H1 (cell line): ENCODE data around the gene ATXN7L3. TPM values are rescaled to one million over a fixed set of nuclear protein-coding genes. Genes with fewer than 3 reads are reported as not detected.

Experiments used
- CTCF ChIA-PET: fragments of 300-600 bp; sonication (Branson Sonifier 250); formaldehyde crosslinking; loops from one replicate; lab custom pipeline; 2021; ENCODE audit not compliant: partially characterized antibody; lab: Charles Lee
- POLR2A ChIA-PET: fragments of 300-600 bp; sonication (Branson Sonifier 250); formaldehyde crosslinking; loops from one replicate; lab custom pipeline; 2021; ENCODE audit warnings: inconsistent platforms; ENCODE audit not compliant: partially characterized antibody; lab: Charles Lee
- DNase-seq, 2 experiments: peaks; one replicate each; pipeline versions ENCODE4 v3.0.0 to v3.0.0-alpha.2; 2010 to 2022; ENCODE audit warnings: low spot score in 2 of 2, low read depth in 1 of 2, mixed read lengths in 1 of 2
- FAIRE-seq: peaks from 2 replicates; lab custom pipeline; 2011; peaks lifted over from hg19 to GRCh38; lab: Jason Lieb, UNC
- H2AFZ ChIP-seq: 2 replicates; pipeline ENCODE4 v1.8.1; 2012; ENCODE audit warnings: low read length, inconsistent platforms
- H2AK5ac ChIP-seq: 2 replicates; pipeline ENCODE4 v1.6.1; 2013; ENCODE audit warnings: low read depth, low read length
- H2BK120ac ChIP-seq: replicated peaks from 2 replicates; pipeline ENCODE3; 2013; ENCODE audit warnings: low read depth, low read length, inconsistent platforms
- H2BK12ac ChIP-seq: 2 replicates; pipeline ENCODE4 v1.6.1; 2013; ENCODE audit warnings: low read depth, low read length
- H2BK15ac ChIP-seq: 2 replicates; pipeline ENCODE4 v1.6.1; 2013; ENCODE audit warnings: low read length
- H2BK20ac ChIP-seq: 2 replicates; pipeline ENCODE4 v1.6.1; 2013; ENCODE audit warnings: low read length
- H2BK5ac ChIP-seq: 2 replicates; pipeline ENCODE4 v1.6.1; 2013; ENCODE audit warnings: low read depth, low read length
- H3K14ac ChIP-seq: 2 replicates; pipeline ENCODE4 v1.6.1; 2013; ENCODE audit warnings: inconsistent platforms; ENCODE audit not compliant: insufficient read length
- H3K18ac ChIP-seq: 2 replicates; pipeline ENCODE4 v1.6.1; 2013; ENCODE audit warnings: low read length; ENCODE audit errors: extremely low read depth
- H3K23ac ChIP-seq: 2 replicates; pipeline ENCODE4 v1.6.1; 2013; ENCODE audit warnings: inconsistent platforms; ENCODE audit not compliant: insufficient read length
- H3K23me2 ChIP-seq: 2 replicates; pipeline ENCODE4 v1.6.1; 2013; ENCODE audit warnings: low read depth, low read length
- H3K27ac ChIP-seq: 2 replicates; pipeline ENCODE4 v1.6.1; 2011; ENCODE audit warnings: low read depth, low read length, inconsistent platforms
- H3K27me3 ChIP-seq, 4 experiments: replicated peaks in 1 of 4; 1 replicate in 1 of 4; 2 replicates in 3 of 4; pipeline versions ENCODE4 v1.6.1 to v1.8.1; 2011 to 2013; ENCODE audit warnings: low read length in 3 of 4, mild to moderate bottlenecking in 3 of 4, inconsistent platforms in 2 of 4, mixed read lengths in 2 of 4, moderate library complexity in 1 of 4; ENCODE audit not compliant: control insufficient read depth in 3 of 4, insufficient read depth in 3 of 4; ENCODE audit errors: extremely low read depth in 1 of 4
- H3K36me3 ChIP-seq, 4 experiments: 2 replicates each; pipeline versions ENCODE4 v1.6.1 to v1.8.1; 2011 to 2013; ENCODE audit warnings: mild to moderate bottlenecking in 4 of 4, low read length in 3 of 4, moderate library complexity in 2 of 4, control low read depth in 1 of 4, inconsistent platforms in 1 of 4; ENCODE audit not compliant: insufficient read depth in 4 of 4, control insufficient read depth in 2 of 4
- H3K4ac ChIP-seq: replicated peaks from 2 replicates; pipeline ENCODE3; 2013; ENCODE audit warnings: low read length, low read depth, mixed read lengths, inconsistent platforms; ENCODE audit not compliant: insufficient read length
- H3K4me1 ChIP-seq, 4 experiments: replicated peaks in 1 of 4; 1 replicate in 1 of 4; 2 replicates in 3 of 4; pipeline versions ENCODE4 v1.6.1 to v1.8.1; 2011 to 2013; ENCODE audit warnings: low read length in 3 of 4, inconsistent platforms in 2 of 4, mixed read lengths in 1 of 4; ENCODE audit not compliant: insufficient read depth in 4 of 4, control insufficient read depth in 3 of 4
- H3K4me2 ChIP-seq, 2 experiments: 2 replicates each; pipeline versions ENCODE4 v1.6.1 to v1.8.1; 2011 to 2013; ENCODE audit warnings: low read depth in 2 of 2, low read length in 2 of 2, control low read depth in 1 of 2, inconsistent platforms in 1 of 2, mild to moderate bottlenecking in 1 of 2; ENCODE audit not compliant: insufficient read depth in 1 of 2
- H3K4me3 ChIP-seq, 4 experiments: fragments of 200-600, 300-600 bp in 1 of 4; sonication (generic), shearing (Covaris generic), sonication (Bioruptor Twin) in 1 of 4; 2 replicates each; pipeline versions ENCODE4 v1.5.1 to v1.8.1; 2011 to 2016; ENCODE audit warnings: low read length in 4 of 4, low read depth in 3 of 4, control low read depth in 2 of 4, inconsistent platforms in 2 of 4, mild to moderate bottlenecking in 2 of 4, mixed read lengths in 1 of 4, moderate library complexity in 1 of 4; ENCODE audit not compliant: insufficient read depth in 2 of 4; ENCODE audit errors: extremely low read depth in 1 of 4
- H3K56ac ChIP-seq: replicated peaks from 2 replicates; pipeline ENCODE3; 2013; ENCODE audit warnings: low read depth, mild to moderate bottlenecking, mixed read lengths, low read length, inconsistent platforms; ENCODE audit not compliant: insufficient read length
- H3K79me1 ChIP-seq: 2 replicates; pipeline ENCODE4 v1.6.1; 2013; ENCODE audit warnings: low read depth, low read length, control low read depth
- H3K79me2 ChIP-seq, 2 experiments: 2 replicates each; pipeline versions ENCODE4 v1.6.1 to v1.8.1; 2012 to 2013; ENCODE audit warnings: low read length in 2 of 2, mild to moderate bottlenecking in 2 of 2, inconsistent platforms in 1 of 2; ENCODE audit not compliant: insufficient read depth in 2 of 2, control insufficient read depth in 1 of 2
- H3K9ac ChIP-seq, 4 experiments: replicated peaks in 1 of 4; 1 replicate in 1 of 4; 2 replicates in 3 of 4; pipeline versions ENCODE4 v1.6.1 to v1.8.1; 2011 to 2013; ENCODE audit warnings: low read depth in 3 of 4, low read length in 3 of 4, control low read depth in 2 of 4, mild to moderate bottlenecking in 2 of 4, moderate library complexity in 2 of 4, inconsistent platforms in 1 of 4; ENCODE audit errors: extremely low read depth in 1 of 4
- H3K9me3 ChIP-seq, 2 experiments: 2 replicates each; pipeline versions ENCODE4 v1.6.1 to v1.8.1; 2012 to 2013; ENCODE audit warnings: mild to moderate bottlenecking in 2 of 2, moderate library complexity in 2 of 2, control low read depth in 1 of 2, inconsistent platforms in 1 of 2, low read depth in 1 of 2, low read length in 1 of 2, mixed read lengths in 1 of 2; ENCODE audit not compliant: insufficient read depth in 2 of 2
- H4K20me1 ChIP-seq, 2 experiments: replicated peaks in 1 of 2; 2 replicates each; pipeline versions ENCODE3 to v1.8.1; 2011 to 2013; ENCODE audit warnings: inconsistent platforms in 2 of 2, low read length in 2 of 2, mild to moderate bottlenecking in 1 of 2; ENCODE audit not compliant: insufficient read depth in 2 of 2, control insufficient read depth in 1 of 2
- H4K5ac ChIP-seq: 2 replicates; pipeline ENCODE4 v1.6.1; 2013; ENCODE audit warnings: low read length, low read depth, mixed read lengths, inconsistent platforms; ENCODE audit not compliant: insufficient read length
- H4K8ac ChIP-seq: 2 replicates; pipeline ENCODE4 v1.8.0; 2013; ENCODE audit warnings: mild to moderate bottlenecking, moderate library complexity, low read length, inconsistent platforms; ENCODE audit not compliant: insufficient read depth; ENCODE audit errors: extremely low read depth
- H4K91ac ChIP-seq: replicated peaks from 2 replicates; pipeline ENCODE3; 2013; ENCODE audit warnings: low read length, mixed read lengths, inconsistent platforms; ENCODE audit not compliant: insufficient read length
- CHD1 ChIP-seq: IDR thresholded peaks from 2 replicates; pipeline ENCODE4 v1.6.1; 2012; ENCODE audit warnings: low read depth, low read length, improper control_type of control experiment
- JUN ChIP-seq: IDR thresholded peaks from 2 replicates; pipeline ENCODE4 v1.6.1; 2011; ENCODE audit warnings: low read depth, mild to moderate bottlenecking, improper control_type of control experiment, low read length
- POLR2AphosphoS5 ChIP-seq: IDR thresholded peaks from 2 replicates; pipeline ENCODE4 v1.6.1; 2011; ENCODE audit warnings: low read depth, low read length
- WGBS, 2 experiments: shearing (Covaris generic) in 1 of 2; methylation state at CpG; one replicate each; pipeline versions ENCODE4 v1.1.6 to v1.1.7; 2013 to 2015; ENCODE audit warnings: low lambda C conversion rate in 2 of 2, mixed read lengths in 2 of 2, inconsistent platforms in 1 of 2, low coverage in 1 of 2, missing lambda C conversion rate in 1 of 2; ENCODE audit not compliant: insufficient replicate concordance in 2 of 2, insufficient coverage in 1 of 2, insufficient read length in 1 of 2; ENCODE audit errors: extremely low coverage in 1 of 2, missing lambda C conversion rate in 1 of 2; 5-methylcytosine and 5-hydroxymethylcytosine counted together
- polyA plus RNA-seq, 7 experiments: library from polyadenylated mRNA; depleted of rRNA in 3 of 7; stranded (reverse) in 5 of 7; unstranded in 2 of 7; fragments of >200 nt in 5 of 7; fragments of 200-250 nt in 2 of 7; gene quantifications; 1 replicate in 5 of 7; 2 replicates in 1 of 7; 4 replicates in 1 of 7; pipeline versions ENCODE4 v1.2.1 to v1.2.3, GENCODE V29; 2011 to 2013; ENCODE audit warnings: missing spikeins in 2 of 7, mixed read lengths in 2 of 7
- total RNA-seq: library from RNA; stranded (reverse); fragmentation: NEBNext Ultra II Directional; extraction: Animal tissue kit (Norgen Biotek cat#: 25700); gene quantifications from 2 replicates; pipeline ENCODE4 v1.2.1, GENCODE V29; 2021

Gene ATXN7L3
- total and polyA plus RNA-seq, 2 of the 8 experiments (the other 6 are each of a cell fraction or from before 2014, with no cell fraction given) = 53.7 to 103 TPM

DNA sequence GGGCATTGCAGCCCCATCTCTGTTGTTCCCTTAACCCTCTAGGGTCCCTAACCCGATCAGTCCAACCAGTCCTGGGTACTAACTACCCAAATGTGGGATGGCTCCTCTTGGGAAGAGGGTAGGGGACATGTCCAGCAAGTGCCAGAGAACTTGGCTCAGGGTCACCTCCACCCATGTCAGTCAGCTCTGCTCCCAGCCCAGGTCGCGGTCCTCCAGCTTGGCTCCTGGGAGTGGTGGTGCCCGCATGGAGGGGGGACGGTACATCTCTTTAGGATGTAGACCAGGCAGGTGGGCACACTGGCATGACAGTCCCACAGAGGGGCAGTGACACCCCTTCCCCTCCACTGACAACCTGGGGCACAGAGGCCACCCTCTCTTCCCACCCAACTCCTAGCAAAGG is 6.9 kb downstream of the ATXN7L3 start:
- H3K36me3 ChIP-seq = peaks cover 24 to 45% (median 32%) of the 10 kb centered on the region in 4 experiments
- POLR2A ChIA-PET = interaction anchor here (1.0 to 4.4 kb wide), 10 partner anchors 8 to 162 kb away, joined by 3 to 16 read pairs (median 4); partner anchors contain the start of genes ASB16, GRN and SLC25A39
- 94% methylated on average over 5 of the region's 5 CpGs; no CpG with 5 or more reads in 1 of the 2 experiments for WGBS, 2 experiments
- no peak overlapping the region for H2AFZ ChIP-seq
- H2BK12ac ChIP-seq = no peak overlapping the region
- TF ChIP-seq CHD1 (no peak), POLR2AphosphoS5 (peak; percentile 6; the same call in 1 of the 2 replicates), JUN (no peak)
- no peak overlapping the region for H2BK20ac ChIP-seq
- DNase-seq (no peak), FAIRE-seq (no peak)
- no peak overlapping the region for H2BK120ac ChIP-seq
- H4K5ac ChIP-seq = no peak overlapping the region
- no peak overlapping the region for H3K23ac ChIP-seq
- H4K91ac ChIP-seq = no peak overlapping the region
- no peak overlapping the region for H3K4ac ChIP-seq
- no peaks in the 10 kb centered on the region; the same call in none of the 2 replicates for H3K79me1 ChIP-seq
- H3K56ac ChIP-seq = no peak overlapping the region
- no peak overlapping the region for H2BK15ac ChIP-seq
- H3K4me3 ChIP-seq = peak overlapping the region in 3 of 4 experiments; percentile 15 to 28 (median 23); a peak in 2 of 8 replicates
- H3K14ac ChIP-seq = no peak overlapping the region
- peaks cover 0 to 18% of the 10 kb centered on the region in 2 experiments; a peak in 2 of 4 replicates for H3K79me2 ChIP-seq
- no peaks in the 10 kb centered on the region for H3K9me3 ChIP-seq
- H3K27me3 ChIP-seq = no peaks in the 10 kb centered on the region
- H3K23me2 ChIP-seq = no peaks in the 10 kb centered on the region
- no peak overlapping the region for H3K27ac ChIP-seq
- peaks cover 0 to 18% of the 10 kb centered on the region in 2 experiments for H4K20me1 ChIP-seq
- no peak overlapping the region; the same call in 1 of the 2 replicates for H2AK5ac ChIP-seq
- H4K8ac ChIP-seq = no peak overlapping the region; the same call in 1 of the 2 replicates
- peaks cover 0 to 14% (median 9%) of the 10 kb centered on the region in 4 experiments; a peak in 6 of 7 replicates for H3K4me1 ChIP-seq
- 0 out of 2 replicates have a peak overlapping the region, but pooled peaks have one; percentile 27 for H2BK5ac ChIP-seq
- H3K9ac ChIP-seq = peak overlapping the region in 1 of 4 experiments; percentile 24; a peak in 1 of 7 replicates
- H3K18ac ChIP-seq = no peak overlapping the region
- CTCF ChIA-PET = interaction anchor here (0.6 to 1.4 kb wide), 5 partner anchors 11 to 137 kb away, joined by 3 to 6 read pairs (median 3); no protein-coding TSS in a partner anchor
- H3K4me2 ChIP-seq = peak overlapping the region; percentile 37 to 46; a peak in 2 of 4 replicates
